ENCODE data around the gene MRPL48. TPM values are rescaled to one million over a fixed set of nuclear protein-coding genes. Genes with fewer than 3 reads are reported as not detected.

MRPL48 gene
- total RNA-seq, 1 experiment from 2014 or later, result 66.8 TPM

- no peak for TF ChIP-seq JUND (IDR thresholded peaks at IDR 0.05)
- no peak for TF ChIP-seq ELF1 (IDR thresholded peaks at IDR 0.05; ENCODE audit: borderline replicate concordance, low read depth)
Measured at GRCh38 chr11:73889536-73889935, 101.9 kb downstream of the MRPL48 start (continued).

GRCh38 chr11:73893041-73893440 lies 105.4 kb downstream of the MRPL48 start:
- Histone ChIP-seq H3K27ac (ENCODE audit: low read depth, low read length) (no peak overlapping the region), H3K36me3 (ENCODE audit: control insufficient read depth in 1 of 2, insufficient read depth in 2 of 2, low read length in 2 of 2) (no peaks in the 10 kb centered on the region), H3K4me1 (ENCODE audit: control insufficient read depth in 1 of 2, insufficient read depth in 2 of 2, low read length in 2 of 2) (no peaks in the 10 kb centered on the region), H3K9ac (ENCODE audit: low read length) (no peak overlapping the region), H3K9me2 (ENCODE audit: insufficient read depth) (no peaks in the 10 kb centered on the region), H3K27me3 (ENCODE audit: insufficient read depth, low read length) (no peaks in the 10 kb centered on the region), H3K9me3 (ENCODE audit: control insufficient read depth in 1 of 2, insufficient read depth in 1 of 2, low read depth in 1 of 2, low read length in 2 of 2) (no peaks in the 10 kb centered on the region), H3K4me2 (ENCODE audit: low read length) (no peak overlapping the region), H3K79me2 (ENCODE audit: insufficient read depth, low read length) (no peaks in the 10 kb centered on the region), H3K4me3 (replicated peaks in 1 of 2; ENCODE audit: low read depth in 1 of 2, low read length in 2 of 2) (no peak overlapping the region), H4K20me1 (ENCODE audit: insufficient read depth) (no peaks in the 10 kb centered on the region), H2AFZ (ENCODE audit: low read depth, low read length, poor library complexity, severe bottlenecking) (no peak overlapping the region)
- TF ChIP-seq POLR2A (IDR thresholded peaks at IDR 0.05; ENCODE audit: borderline replicate concordance, extremely low read depth, insufficient read depth, insufficient read length), result no peak
- no peak for TF ChIP-seq ZFX (IDR thresholded peaks at IDR 0.05)
- TF ChIP-seq CBX3 (IDR thresholded peaks at IDR 0.05; ENCODE audit: low read depth), result no peak
- no peak for TF ChIP-seq MAX (IDR thresholded peaks at IDR 0.05)
- no peak for TF ChIP-seq POLR2AphosphoS5 (IDR thresholded peaks at IDR 0.05; ENCODE audit: low read depth, low read length)
- TF ChIP-seq CTCF (IDR thresholded peaks at IDR 0.05 in 2 of 3, conservative IDR thresholded peaks at IDR 0.05 in 1 of 3; ENCODE audit: borderline replicate concordance in 1 of 3, insufficient read depth in 1 of 3, low read depth in 2 of 3, low read length in 2 of 3), result no peak
- TF ChIP-seq REST (IDR thresholded peaks at IDR 0.05; ENCODE audit: low read depth), result no peak
- no peak for TF ChIP-seq SP1 (IDR thresholded peaks at IDR 0.05; ENCODE audit: low read depth)
- TF ChIP-seq YY1 (IDR thresholded peaks at IDR 0.05; ENCODE audit: extremely low read depth, insufficient replicate concordance, low read depth, low read length), result no peak
- no peak for TF ChIP-seq FOSL1 (IDR thresholded peaks at IDR 0.05; ENCODE audit: low read depth)
- TF ChIP-seq RAD21 (IDR thresholded peaks at IDR 0.05; ENCODE audit: low read depth), result no peak
- TF ChIP-seq ZBTB33 (IDR thresholded peaks at IDR 0.05; ENCODE audit: extremely low read depth, insufficient replicate concordance, low read length), result no peak
- intact Hi-C loops (cut with micrococcal nuclease), result no loop called here
- ChIA-PET CTCF (no interaction called here), RAD21 (ENCODE audit: low non-redundant PET in 1 of 2, low total read pairs in 2 of 2, uncharacterized antibody in 2 of 2, unreplicated experiment in 2 of 2) (no interaction called here), POLR2A (no interaction called here)
- DNase-seq (ENCODE audit: low read depth, low spot score) (no peak), ATAC-seq (no peak)
- BruUV-seq (replicated peaks), result no TSS peak
